Mucosa of descending colon (tissue), 3 donors: ENCODE data around the gene AHSA1. TPM values are rescaled to one million over a fixed set of nuclear protein-coding genes. Genes with fewer than 3 reads are reported as not detected.

Experiments used
- ATAC-seq: fragments of 200-7000 bp; cut with Tn5 transposase; one replicate; pipeline ENCODE4 v1.9.1; 2020; ENCODE audit warnings: mild to moderate bottlenecking, moderate library complexity
- DNase-seq, 3 donors: peaks; one replicate each; pipeline ENCODE4 v3.0.0-alpha.2; 2020
- H3K36me3 ChIP-seq: fragments of 200-600 bp; one replicate; pipeline ENCODE4 v1.8.0; 2021; ENCODE audit warnings: low read depth, mild to moderate bottlenecking
- H3K4me1 ChIP-seq: fragments of 200-600 bp; one replicate; pipeline ENCODE4 v1.8.0; 2021; ENCODE audit warnings: low read depth, mild to moderate bottlenecking
- H3K4me3 ChIP-seq: fragments of 200-600 bp; one replicate; pipeline ENCODE4 v1.8.0; 2021; ENCODE audit warnings: mild to moderate bottlenecking
- H3K9me3 ChIP-seq: fragments of 200-600 bp; one replicate; pipeline ENCODE4 v1.8.0; 2021; ENCODE audit warnings: mild to moderate bottlenecking
- intact Hi-C, 2 donors: fragments of 100-400 bp; cut with DNase I in 1 of 2; cut with micrococcal nuclease in 1 of 2; formaldehyde crosslinking; loops; one replicate each; pipeline versions ENCODE4 v1.11.0 to v1.11.1; 2022; cut with DNase I, micrococcal nuclease
- total RNA-seq, 3 donors: library from RNA; stranded (reverse); fragmentation: NEBNext Ultra II Directional in 2 of 3; extraction: Animal tissue kit (Norgen Biotek cat#: 25700) in 2 of 3; gene quantifications; one replicate each; pipeline versions ENCODE4 v1.2.1 to v1.2.4, GENCODE V29; 2021 to 2023
- TF ChIP-seq, protein P1 (sequence below): fragments of 200-600 bp; IDR thresholded peaks from one replicate; pipeline ENCODE4 v1.8.0; 2022; ENCODE audit warnings: antibody characterized with exemption, mild to moderate bottlenecking
- donor health status: DM: no; HTN: no; CAD: no; lungs with moderate emphysema.
- donor health status: DM: no; HTN: no; CAD: no.
- donor health status: DM: no; HTN: yes; CAD: no.

The AHSA1 gene
- total RNA-seq, 3 donors from 2014 or later: 102 to 160 (median 116) TPM

DNA sequence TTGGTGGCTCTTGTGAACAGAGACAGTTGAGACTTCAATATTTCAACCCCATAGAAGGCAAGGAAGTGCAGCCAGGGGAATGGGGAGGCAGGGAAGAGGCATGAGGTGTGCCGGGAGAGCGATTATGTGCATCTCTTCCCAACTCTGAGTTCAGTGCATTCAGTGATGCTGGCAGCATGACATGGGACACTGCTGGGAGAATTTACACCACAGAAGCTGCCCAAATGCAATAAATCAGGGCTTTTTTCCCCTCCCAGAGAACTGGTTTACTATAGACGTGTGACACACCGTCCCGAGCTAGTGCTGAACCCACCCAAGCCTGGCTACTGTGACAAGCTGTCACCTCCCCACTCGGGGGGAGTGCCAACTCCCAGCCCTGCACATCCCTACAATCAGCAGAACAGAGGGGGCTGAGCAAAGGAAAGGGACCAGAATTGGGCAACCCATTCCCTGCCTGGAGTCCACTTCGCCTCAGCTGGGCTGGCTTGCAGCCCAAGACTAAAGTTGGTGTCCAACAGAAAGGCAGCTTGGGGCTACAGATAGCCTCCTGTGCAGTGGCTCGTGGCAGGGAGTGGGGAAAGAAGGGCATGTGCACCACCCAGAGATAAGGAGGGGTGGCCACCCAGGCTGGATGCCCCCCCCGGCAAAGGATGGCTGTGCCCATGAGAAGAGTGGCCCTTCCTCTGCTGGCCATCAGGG, 16.7 kb downstream of the AHSA1 start:
- DNase-seq: no peak
- Histone ChIP-seq H3K9me3 (no peaks in the 10 kb centered on the region), H3K4me3 (no peak overlapping the region), H3K36me3 (no peaks in the 10 kb centered on the region), H3K4me1 (peaks cover 7% of the 10 kb centered on the region)
- intact Hi-C loops: no loop called here
- ATAC-seq: no peak
- TF ChIP-seq, protein P1, sequence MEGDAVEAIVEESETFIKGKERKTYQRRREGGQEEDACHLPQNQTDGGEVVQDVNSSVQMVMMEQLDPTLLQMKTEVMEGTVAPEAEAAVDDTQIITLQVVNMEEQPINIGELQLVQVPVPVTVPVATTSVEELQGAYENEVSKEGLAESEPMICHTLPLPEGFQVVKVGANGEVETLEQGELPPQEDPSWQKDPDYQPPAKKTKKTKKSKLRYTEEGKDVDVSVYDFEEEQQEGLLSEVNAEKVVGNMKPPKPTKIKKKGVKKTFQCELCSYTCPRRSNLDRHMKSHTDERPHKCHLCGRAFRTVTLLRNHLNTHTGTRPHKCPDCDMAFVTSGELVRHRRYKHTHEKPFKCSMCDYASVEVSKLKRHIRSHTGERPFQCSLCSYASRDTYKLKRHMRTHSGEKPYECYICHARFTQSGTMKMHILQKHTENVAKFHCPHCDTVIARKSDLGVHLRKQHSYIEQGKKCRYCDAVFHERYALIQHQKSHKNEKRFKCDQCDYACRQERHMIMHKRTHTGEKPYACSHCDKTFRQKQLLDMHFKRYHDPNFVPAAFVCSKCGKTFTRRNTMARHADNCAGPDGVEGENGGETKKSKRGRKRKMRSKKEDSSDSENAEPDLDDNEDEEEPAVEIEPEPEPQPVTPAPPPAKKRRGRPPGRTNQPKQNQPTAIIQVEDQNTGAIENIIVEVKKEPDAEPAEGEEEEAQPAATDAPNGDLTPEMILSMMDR: no peak

DNA sequence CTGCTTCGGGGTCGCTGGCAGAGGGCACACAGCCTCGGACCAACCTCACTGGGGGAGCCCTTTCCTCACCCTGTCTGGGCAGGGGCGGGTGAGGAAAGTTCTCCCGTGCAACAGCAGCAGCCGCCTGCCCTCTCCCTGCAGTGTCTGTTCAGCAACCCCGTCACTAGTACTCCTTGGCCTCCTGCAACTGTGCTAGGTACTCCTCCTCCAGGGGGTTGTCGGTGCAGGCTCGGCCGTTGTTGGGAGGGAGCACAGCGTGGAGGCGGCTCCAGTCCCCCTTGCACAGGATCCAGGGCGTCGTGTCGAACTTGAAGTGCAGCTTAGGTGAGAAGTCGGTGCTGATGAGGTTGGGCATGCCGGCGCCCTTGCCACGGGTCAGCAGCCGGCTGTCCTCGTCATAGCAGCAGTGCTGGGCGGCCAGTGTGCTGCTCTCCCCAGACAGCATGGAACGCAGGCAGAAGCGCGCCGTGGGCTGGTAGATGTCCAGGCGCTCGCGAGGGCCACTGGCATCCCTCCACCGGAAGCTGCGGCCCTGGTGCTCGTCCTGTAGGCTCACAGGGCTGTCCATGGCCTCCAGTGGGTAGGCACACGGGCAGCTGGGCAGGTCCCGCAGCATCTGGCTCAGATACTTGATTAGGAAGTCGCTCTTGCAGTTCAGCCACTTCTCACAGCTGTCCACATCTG, 17.7 kb downstream of the AHSA1 start:
- H3K4me1 ChIP-seq: no peaks in the 10 kb centered on the region
- H3K36me3 ChIP-seq: no peaks in the 10 kb centered on the region
- H3K4me3 ChIP-seq: no peak overlapping the region
- ATAC-seq (no peak), DNase-seq (no peak)
- intact Hi-C loops: no loop called here
- TF ChIP-seq, protein P1: no peak
- H3K9me3 ChIP-seq: no peaks in the 10 kb centered on the region

DNA sequence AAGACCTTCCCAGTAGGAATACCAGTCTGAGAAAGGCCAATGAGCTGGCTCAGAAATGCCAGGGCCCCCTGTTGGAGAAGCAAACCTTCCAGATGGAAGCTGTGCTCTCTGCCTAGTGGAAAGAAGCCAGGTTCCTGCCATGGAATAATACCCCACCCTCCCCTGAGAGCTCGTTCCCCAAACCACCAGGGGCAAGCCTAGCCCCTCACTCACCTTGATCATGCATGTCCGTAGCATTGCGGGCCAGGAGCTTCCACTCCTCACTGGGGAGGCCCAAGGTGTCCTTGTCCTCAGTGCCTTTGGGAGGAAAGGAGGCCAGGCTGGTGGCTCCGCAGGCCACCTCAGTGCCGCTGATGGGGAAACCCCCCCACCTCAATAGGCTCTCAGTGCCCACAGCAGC, 20.1 kb downstream of the AHSA1 start:
- peak in 1 of 3 donors; percentile 10 for DNase-seq
- Histone ChIP-seq H3K9me3 (no peaks in the 10 kb centered on the region), H3K4me1 (no peaks in the 10 kb centered on the region), H3K36me3 (no peaks in the 10 kb centered on the region), H3K4me3 (no peak overlapping the region)
- intact Hi-C loops: no loop called here
- TF ChIP-seq, protein P1: no peak
- ATAC-seq: no peak

DNA sequence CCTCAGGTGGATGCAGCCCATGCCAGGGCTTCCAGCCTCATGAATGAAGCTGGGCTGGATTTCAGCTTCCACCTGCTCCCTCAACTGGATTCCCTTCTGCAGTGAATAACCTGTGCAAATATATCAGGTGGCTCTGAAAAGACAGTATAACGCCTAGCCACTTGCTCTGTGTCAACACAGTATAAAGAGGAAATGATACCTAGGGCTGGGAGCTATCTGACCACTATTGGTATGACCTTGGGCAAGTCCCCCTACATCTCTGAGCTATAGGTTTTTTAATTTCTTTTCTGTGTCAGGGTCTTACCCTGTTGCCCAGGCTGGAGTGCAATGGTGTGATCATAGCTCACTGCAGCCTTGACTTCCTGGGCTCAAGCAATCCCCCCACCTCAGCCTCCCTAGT, 20.9 kb downstream of the AHSA1 start:
- intact Hi-C loops: no loop called here
- Histone ChIP-seq H3K9me3 (no peaks in the 10 kb centered on the region), H3K4me3 (no peak overlapping the region), H3K36me3 (no peaks in the 10 kb centered on the region), H3K4me1 (no peaks in the 10 kb centered on the region)
- DNase-seq (no peak), ATAC-seq (no peak)
- TF ChIP-seq, protein P1: no peak

DNA sequence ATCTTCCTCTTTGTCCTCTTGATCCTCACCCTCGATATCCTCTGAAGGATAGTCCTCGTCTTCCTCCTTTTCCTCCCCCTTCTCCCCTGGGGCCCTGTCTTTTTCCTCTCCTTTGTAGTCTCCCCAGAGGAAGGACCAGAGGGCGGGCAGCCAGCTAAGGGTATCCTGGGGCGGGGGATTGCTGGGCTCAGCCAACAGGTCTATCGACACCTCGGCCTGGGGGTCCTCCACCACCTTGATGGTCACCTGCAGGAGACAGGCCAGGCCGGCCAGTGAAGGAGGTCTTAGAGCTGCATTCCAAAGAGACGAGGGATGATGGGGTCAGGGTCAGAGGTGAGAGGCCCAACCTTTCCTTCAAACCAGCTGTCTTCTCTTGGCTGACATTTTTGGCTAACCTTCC, 24.5 kb downstream of the AHSA1 start:
- TF ChIP-seq, protein P1: no peak
- no peak for DNase-seq
- H3K9me3 ChIP-seq: no peaks in the 10 kb centered on the region
- no peaks in the 10 kb centered on the region for H3K4me1 ChIP-seq
- intact Hi-C loops: no loop called here
- H3K36me3 ChIP-seq: no peaks in the 10 kb centered on the region
- H3K4me3 ChIP-seq: no peak overlapping the region
- no peak for ATAC-seq
